ENCODE measurements around the gene UNC93B1. TPM values are rescaled to one million over a fixed set of nuclear protein-coding genes. Genes with fewer than 3 reads are reported as not detected.

Gene UNC93B1
- total RNA-seq, 1 donor from 2014 or later, result 6.1 TPM

- H3K36me3 ChIP-seq, result peaks cover 22% of the 10 kb centered on the region
- intact Hi-C loops (cut with micrococcal nuclease), result no loop called here
Measured at GRCh38 chr11:68041617-68042218, 37.8 kb upstream of the UNC93B1 start.

GRCh38 chr11:68040957-68041591 is 37.2 kb upstream of the UNC93B1 start:
- intact Hi-C loops (cut with micrococcal nuclease), result no loop called here
- peak overlapping the region; percentile 78 for H3K4me3 ChIP-seq
- no peak for DNase-seq
- H3K36me3 ChIP-seq, result peaks cover 28% of the 10 kb centered on the region
- no peak for TF ChIP-seq CTCF (IDR thresholded peaks at IDR 0.05; ENCODE audit: borderline replicate concordance)
- H3K9me3 ChIP-seq (replicated peaks), result no peaks in the 10 kb centered on the region
- H3K27me3 ChIP-seq (ENCODE audit: low read depth), result no peaks in the 10 kb centered on the region
- peak overlapping the region; percentile 94 for H3K27ac ChIP-seq (replicated peaks)
- H3K4me1 ChIP-seq, result peaks cover 50% of the 10 kb centered on the region

More at GRCh38 chr11:68041617-68042218, 37.8 kb upstream of the UNC93B1 start:
- peaks cover 43% of the 10 kb centered on the region for H3K4me1 ChIP-seq
- no peak for DNase-seq
- no peaks in the 10 kb centered on the region for H3K9me3 ChIP-seq (replicated peaks)
- no peaks in the 10 kb centered on the region for H3K27me3 ChIP-seq (ENCODE audit: low read depth)
- no peak overlapping the region for H3K27ac ChIP-seq (replicated peaks)
- no peak for TF ChIP-seq CTCF (IDR thresholded peaks at IDR 0.05; ENCODE audit: borderline replicate concordance)
- H3K4me3 ChIP-seq, result no peak overlapping the region

GRCh38 chr11:68040101-68040956 is 36.4 kb upstream of the UNC93B1 start:
- H3K36me3 ChIP-seq, result peaks cover 31% of the 10 kb centered on the region
- TF ChIP-seq CTCF (IDR thresholded peaks at IDR 0.05; ENCODE audit: borderline replicate concordance), result no peak
- H3K4me3 ChIP-seq, result peak overlapping the region; percentile 78
- peak overlapping the region; percentile 94 for H3K27ac ChIP-seq (replicated peaks)
- H3K27me3 ChIP-seq (ENCODE audit: low read depth), result no peaks in the 10 kb centered on the region
- H3K4me1 ChIP-seq, result peaks cover 57% of the 10 kb centered on the region
- DNase-seq, result peak; percentile 66
- intact Hi-C loops (cut with micrococcal nuclease), result no loop called here
- no peaks in the 10 kb centered on the region for H3K9me3 ChIP-seq (replicated peaks)

- Histone ChIP-seq H3K9me3 (replicated peaks) (no peaks in the 10 kb centered on the region), H3K4me3 (peak overlapping the region; percentile 78), H3K36me3 (peaks cover 32% of the 10 kb centered on the region), H3K27ac (replicated peaks) (peak overlapping the region; percentile 94), H3K4me1 (peaks cover 60% of the 10 kb centered on the region), H3K27me3 (ENCODE audit: low read depth) (no peaks in the 10 kb centered on the region)
- DNase-seq, result no peak
- TF ChIP-seq CTCF (IDR thresholded peaks at IDR 0.05; ENCODE audit: borderline replicate concordance), result no peak
- intact Hi-C loops (cut with micrococcal nuclease), result no loop called here
Measured at GRCh38 chr11:68039526-68040086, 35.7 kb upstream of the UNC93B1 start.

Measured in left ventricle myocardium inferior (tissue), 1 donor.